ENCODE data around the gene CAMTA1. TPM values are rescaled to one million over a fixed set of nuclear protein-coding genes. Genes with fewer than 3 reads are reported as not detected.

The CAMTA1 gene
- total RNA-seq, 1 donor from 2014 or later, result 99.0 TPM

DNA sequence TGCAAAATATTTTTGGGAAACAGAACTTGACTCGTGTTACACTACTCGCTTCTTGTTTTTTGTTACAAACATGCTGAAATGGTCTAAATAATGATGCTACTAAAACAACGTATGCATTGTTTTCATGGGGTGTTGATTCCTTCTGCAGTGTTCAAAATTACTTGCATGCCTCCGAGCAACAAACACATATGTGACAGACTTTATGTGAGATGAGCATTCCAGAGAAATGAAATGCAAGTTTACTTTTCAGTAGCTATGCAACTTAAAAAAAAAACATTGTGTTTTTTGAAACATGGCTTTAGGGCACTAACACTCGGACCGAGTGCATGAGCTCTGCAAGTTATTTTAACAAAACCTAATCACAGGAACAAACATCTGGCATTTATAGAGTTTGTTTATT lies 84.8 kb downstream of the CAMTA1 start:
- no peak for DNase-seq (ENCODE audit: low spot score, unreplicated experiment)
- H3K36me3 Mint-ChIP-seq (ENCODE audit: insufficient read depth), result no peaks in the 10 kb centered on the region
- TF ChIP-seq, protein P1, sequence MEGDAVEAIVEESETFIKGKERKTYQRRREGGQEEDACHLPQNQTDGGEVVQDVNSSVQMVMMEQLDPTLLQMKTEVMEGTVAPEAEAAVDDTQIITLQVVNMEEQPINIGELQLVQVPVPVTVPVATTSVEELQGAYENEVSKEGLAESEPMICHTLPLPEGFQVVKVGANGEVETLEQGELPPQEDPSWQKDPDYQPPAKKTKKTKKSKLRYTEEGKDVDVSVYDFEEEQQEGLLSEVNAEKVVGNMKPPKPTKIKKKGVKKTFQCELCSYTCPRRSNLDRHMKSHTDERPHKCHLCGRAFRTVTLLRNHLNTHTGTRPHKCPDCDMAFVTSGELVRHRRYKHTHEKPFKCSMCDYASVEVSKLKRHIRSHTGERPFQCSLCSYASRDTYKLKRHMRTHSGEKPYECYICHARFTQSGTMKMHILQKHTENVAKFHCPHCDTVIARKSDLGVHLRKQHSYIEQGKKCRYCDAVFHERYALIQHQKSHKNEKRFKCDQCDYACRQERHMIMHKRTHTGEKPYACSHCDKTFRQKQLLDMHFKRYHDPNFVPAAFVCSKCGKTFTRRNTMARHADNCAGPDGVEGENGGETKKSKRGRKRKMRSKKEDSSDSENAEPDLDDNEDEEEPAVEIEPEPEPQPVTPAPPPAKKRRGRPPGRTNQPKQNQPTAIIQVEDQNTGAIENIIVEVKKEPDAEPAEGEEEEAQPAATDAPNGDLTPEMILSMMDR (IDR thresholded peaks at IDR 0.05; ENCODE audit: unreplicated experiment), result no peak
- peaks cover 19% of the 10 kb centered on the region for H3K4me1 Mint-ChIP-seq (ENCODE audit: low read depth)
- H3K9me3 Mint-ChIP-seq (ENCODE audit: low read depth), result no peaks in the 10 kb centered on the region
- peak overlapping the region; percentile 41 for H3K27ac Mint-ChIP-seq
- H3K27me3 Mint-ChIP-seq, result no peaks in the 10 kb centered on the region
- no peak overlapping the region for H3K4me3 Mint-ChIP-seq (ENCODE audit: low read depth)

DNA sequence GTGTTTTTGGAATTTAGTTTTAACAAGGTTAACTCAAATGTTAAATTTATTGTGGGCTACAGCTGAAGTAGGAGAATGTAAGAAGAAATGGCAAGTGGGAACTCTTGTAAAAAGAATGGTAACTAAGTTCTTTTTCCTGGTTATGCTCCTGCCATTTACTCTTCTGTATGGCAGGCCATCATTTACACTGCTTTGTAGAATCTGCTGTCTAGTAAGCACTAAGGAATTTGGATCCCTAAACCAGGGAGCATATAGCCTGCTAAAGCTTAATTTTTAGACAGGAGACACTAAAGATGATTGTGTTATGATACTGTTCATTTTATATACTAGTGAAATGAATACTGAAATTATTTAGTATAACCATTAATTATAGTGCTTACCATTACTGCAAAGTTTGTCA lies 85.3 kb downstream of the CAMTA1 start:
- Mint-ChIP-seq H3K4me1 (ENCODE audit: low read depth) (peaks cover 19% of the 10 kb centered on the region), H3K4me3 (ENCODE audit: low read depth) (no peak overlapping the region), H3K27ac (peak overlapping the region; percentile 45), H3K27me3 (no peaks in the 10 kb centered on the region), H3K36me3 (ENCODE audit: insufficient read depth) (no peaks in the 10 kb centered on the region), H3K9me3 (ENCODE audit: low read depth) (no peaks in the 10 kb centered on the region)
- DNase-seq (ENCODE audit: low spot score, unreplicated experiment), result no peak
- TF ChIP-seq, protein P1 (IDR thresholded peaks at IDR 0.05; ENCODE audit: unreplicated experiment), result no peak

DNA sequence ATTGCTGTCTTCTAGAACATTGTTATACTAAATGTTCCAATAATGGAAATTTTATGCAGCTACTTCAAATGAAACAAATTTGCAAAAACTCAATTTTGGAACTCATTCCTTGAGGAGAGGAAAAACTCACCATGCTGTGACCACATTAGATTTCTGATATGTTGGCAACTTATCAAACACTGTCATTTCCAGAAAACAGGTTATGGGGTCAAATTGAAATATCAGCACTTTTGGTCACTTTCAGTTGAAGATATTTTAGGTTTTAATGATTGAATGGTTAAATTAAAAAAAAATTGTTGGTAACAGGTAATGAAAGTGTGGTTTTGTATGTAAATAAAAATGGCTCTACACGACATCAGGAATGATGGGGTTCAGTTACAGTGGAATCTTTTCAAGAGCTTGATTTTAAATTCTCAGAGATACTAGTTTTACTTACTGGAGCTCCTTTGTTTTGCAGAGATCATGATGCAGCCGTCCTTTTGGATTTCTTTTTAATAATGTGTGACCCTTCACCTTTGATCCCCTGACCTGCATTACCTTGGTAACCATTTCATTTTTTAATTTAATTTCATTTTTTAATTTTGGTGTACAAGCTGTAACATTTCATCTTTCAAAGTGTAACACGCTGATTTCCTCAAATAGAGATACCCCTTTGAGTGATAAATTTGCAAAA lies 86.2 kb downstream of the CAMTA1 start:
- Mint-ChIP-seq H3K27me3 (no peaks in the 10 kb centered on the region), H3K4me3 (ENCODE audit: low read depth) (no peak overlapping the region), H3K4me1 (ENCODE audit: low read depth) (peaks cover 19% of the 10 kb centered on the region), H3K9me3 (ENCODE audit: low read depth) (no peaks in the 10 kb centered on the region), H3K36me3 (ENCODE audit: insufficient read depth) (no peaks in the 10 kb centered on the region), H3K27ac (no peak overlapping the region)
- TF ChIP-seq, protein P1 (IDR thresholded peaks at IDR 0.05; ENCODE audit: unreplicated experiment), result no peak
- no peak for DNase-seq (ENCODE audit: low spot score, unreplicated experiment)

DNA sequence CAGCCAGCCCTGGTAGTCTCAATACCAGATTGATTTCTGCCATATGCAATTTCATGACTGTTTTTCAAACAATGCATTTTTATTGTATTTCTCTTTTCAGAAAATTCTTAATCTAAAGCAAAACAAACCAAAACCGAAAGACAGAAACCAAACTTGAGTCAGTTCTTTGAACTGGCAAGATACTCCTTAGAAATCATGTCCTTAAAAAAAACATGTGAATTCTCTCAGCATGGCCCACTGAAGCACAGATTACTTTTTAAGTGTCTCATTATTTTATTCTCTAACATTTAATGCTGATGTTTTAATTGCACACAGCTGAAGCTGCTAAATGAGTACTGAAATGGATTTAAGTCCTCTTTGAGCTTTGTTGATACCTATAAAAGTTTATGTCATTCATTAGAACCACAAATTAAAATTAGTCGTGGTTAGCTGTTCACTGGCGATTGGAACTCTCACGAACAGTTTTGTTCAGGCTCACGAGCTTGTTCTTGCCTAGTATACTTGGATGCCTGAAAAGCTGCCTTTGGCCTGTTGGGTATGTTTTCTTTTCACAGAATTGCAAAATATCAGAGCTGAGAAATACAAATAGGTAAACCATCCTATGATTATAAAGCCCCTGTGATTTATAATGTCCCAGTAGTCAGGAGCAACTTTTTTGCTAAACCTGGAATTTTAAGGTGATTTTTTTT lies 87.5 kb downstream of the CAMTA1 start:
- H3K27me3 Mint-ChIP-seq, result no peaks in the 10 kb centered on the region
- TF ChIP-seq, protein P1 (IDR thresholded peaks at IDR 0.05; ENCODE audit: unreplicated experiment), result no peak
- no peaks in the 10 kb centered on the region for H3K9me3 Mint-ChIP-seq (ENCODE audit: low read depth)
- H3K4me1 Mint-ChIP-seq (ENCODE audit: low read depth), result peaks cover 17% of the 10 kb centered on the region
- DNase-seq (ENCODE audit: low spot score, unreplicated experiment), result no peak
- no peak overlapping the region for H3K27ac Mint-ChIP-seq
- H3K36me3 Mint-ChIP-seq (ENCODE audit: insufficient read depth), result peaks cover 2% of the 10 kb centered on the region
- no peak overlapping the region for H3K4me3 Mint-ChIP-seq (ENCODE audit: low read depth)

DNA sequence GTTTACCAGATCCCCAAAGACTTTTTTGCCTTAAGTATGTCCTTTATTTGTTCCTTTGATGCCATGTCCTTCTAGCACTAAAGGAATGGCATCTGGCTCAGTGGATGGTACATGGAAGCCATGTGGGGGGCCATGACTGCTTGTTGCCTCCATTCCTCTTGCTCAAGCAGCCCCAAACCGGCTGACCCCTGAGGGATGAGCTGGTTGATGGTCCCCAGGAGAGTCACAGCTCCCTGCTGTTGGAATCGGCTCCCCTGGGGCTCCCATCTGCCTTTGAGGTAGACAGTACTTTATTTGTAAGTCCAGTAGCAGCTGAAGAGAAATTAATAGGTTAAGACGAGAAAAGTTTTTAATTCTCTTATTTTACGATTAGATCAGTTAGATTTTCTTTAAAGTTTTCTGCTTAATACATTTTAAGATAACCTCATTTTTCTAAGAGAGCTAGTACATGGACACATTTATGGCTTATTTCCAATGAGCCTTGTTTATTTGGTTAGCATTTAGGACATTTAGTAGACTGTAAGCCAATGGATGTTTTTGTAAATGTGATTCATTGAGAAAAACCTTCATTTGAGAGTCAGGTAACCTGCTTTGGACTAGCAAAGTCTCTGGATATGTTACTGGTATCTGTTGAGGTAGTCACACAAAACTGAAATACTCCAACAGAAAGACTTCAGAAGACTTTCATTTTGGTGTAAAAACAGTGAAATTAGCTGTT lies 88.2 kb downstream of the CAMTA1 start:
- H3K4me3 Mint-ChIP-seq (ENCODE audit: low read depth), result no peak overlapping the region
- H3K4me1 Mint-ChIP-seq (ENCODE audit: low read depth), result peaks cover 16% of the 10 kb centered on the region
- DNase-seq (ENCODE audit: low spot score, unreplicated experiment), result no peak
- TF ChIP-seq, protein P1 (IDR thresholded peaks at IDR 0.05; ENCODE audit: unreplicated experiment), result no peak
- H3K27ac Mint-ChIP-seq, result no peak overlapping the region
- no peaks in the 10 kb centered on the region for H3K9me3 Mint-ChIP-seq (ENCODE audit: low read depth)
- peaks cover 2% of the 10 kb centered on the region for H3K36me3 Mint-ChIP-seq (ENCODE audit: insufficient read depth)
- H3K27me3 Mint-ChIP-seq, result no peaks in the 10 kb centered on the region

All from progenitor cell of endocrine pancreas (in vitro differentiated cells).